ENCODE measurements around the gene BTAF1.

GRCh38 chr10:91977491-91977890 lies 53.9 kb downstream of the BTAF1 start:
- TF ChIP-seq, protein P1, sequence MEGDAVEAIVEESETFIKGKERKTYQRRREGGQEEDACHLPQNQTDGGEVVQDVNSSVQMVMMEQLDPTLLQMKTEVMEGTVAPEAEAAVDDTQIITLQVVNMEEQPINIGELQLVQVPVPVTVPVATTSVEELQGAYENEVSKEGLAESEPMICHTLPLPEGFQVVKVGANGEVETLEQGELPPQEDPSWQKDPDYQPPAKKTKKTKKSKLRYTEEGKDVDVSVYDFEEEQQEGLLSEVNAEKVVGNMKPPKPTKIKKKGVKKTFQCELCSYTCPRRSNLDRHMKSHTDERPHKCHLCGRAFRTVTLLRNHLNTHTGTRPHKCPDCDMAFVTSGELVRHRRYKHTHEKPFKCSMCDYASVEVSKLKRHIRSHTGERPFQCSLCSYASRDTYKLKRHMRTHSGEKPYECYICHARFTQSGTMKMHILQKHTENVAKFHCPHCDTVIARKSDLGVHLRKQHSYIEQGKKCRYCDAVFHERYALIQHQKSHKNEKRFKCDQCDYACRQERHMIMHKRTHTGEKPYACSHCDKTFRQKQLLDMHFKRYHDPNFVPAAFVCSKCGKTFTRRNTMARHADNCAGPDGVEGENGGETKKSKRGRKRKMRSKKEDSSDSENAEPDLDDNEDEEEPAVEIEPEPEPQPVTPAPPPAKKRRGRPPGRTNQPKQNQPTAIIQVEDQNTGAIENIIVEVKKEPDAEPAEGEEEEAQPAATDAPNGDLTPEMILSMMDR (IDR thresholded peaks at IDR 0.05): no peak
- TF ChIP-seq EP300 (IDR thresholded peaks at IDR 0.05; ENCODE audit: low read depth) (no peak), POLR2A (IDR thresholded peaks at IDR 0.05) (no peak)
